Fibroblast of the aortic adventitia (primary cell): ENCODE data around the gene CLASRP. TPM values are rescaled to one million over a fixed set of nuclear protein-coding genes. Genes with fewer than 3 reads are reported as not detected.
"Not testable (repeated sequence)": the region's sequence is repeated elsewhere in the genome, so short reads cannot be mapped to it uniquely, and the experiment has no call there.

Source experiments
- DNase-seq: peaks from one replicate; pipeline ENCODE4 v3.0.0-alpha.2; 2010; ENCODE audit warnings: low read depth
- H3K4me3 ChIP-seq: 2 replicates; pipeline ENCODE4 v1.5.1; 2011; ENCODE audit warnings: low read depth, mild to moderate bottlenecking, control low read depth, low read length, moderate library complexity
- CTCF ChIP-seq: IDR thresholded peaks from 2 replicates; pipeline ENCODE4 v1.5.1; 2011; ENCODE audit warnings: mild to moderate bottlenecking, low read length, control low read depth, inconsistent platforms; ENCODE audit not compliant: insufficient read depth
- total RNA-seq: library from RNA; depleted of rRNA; stranded (reverse); fragments of >200 nt; gene quantifications from 2 replicates; pipeline ENCODE4 v1.2.3, GENCODE V29; 2012; ENCODE audit warnings: low replicate concordance

CLASRP gene
- total RNA-seq, 1 donor = 32.4 TPM

GRCh38 chr19:45101806-45102205 is 63.0 kb downstream of the CLASRP start:
- H3K4me3 ChIP-seq = no peak overlapping the region
- DNase-seq = no peak
- no peak for TF ChIP-seq CTCF

DNA sequence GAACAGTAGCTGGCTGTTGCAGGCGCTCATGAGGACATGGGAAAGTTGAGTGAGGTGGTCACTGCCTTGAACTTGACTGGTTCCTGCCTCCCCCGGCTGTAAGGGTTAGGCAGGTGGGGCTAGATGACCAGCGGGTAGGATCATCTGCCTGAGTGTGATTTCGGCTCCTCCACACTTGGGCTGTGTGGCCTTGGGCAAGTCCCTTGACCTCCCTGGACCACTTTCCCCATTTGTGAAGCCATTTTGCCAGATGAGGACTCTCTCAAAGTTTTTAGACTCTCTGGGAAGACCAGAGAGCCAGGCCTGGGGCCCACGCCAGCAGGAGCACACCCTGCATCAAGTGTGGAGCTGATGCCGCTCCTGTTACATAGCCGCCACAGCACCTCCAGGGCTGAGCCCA is 63.6 kb downstream of the CLASRP start:
- DNase-seq = no peak
- H3K4me3 ChIP-seq = no peak overlapping the region
- TF ChIP-seq CTCF = no peak

DNA sequence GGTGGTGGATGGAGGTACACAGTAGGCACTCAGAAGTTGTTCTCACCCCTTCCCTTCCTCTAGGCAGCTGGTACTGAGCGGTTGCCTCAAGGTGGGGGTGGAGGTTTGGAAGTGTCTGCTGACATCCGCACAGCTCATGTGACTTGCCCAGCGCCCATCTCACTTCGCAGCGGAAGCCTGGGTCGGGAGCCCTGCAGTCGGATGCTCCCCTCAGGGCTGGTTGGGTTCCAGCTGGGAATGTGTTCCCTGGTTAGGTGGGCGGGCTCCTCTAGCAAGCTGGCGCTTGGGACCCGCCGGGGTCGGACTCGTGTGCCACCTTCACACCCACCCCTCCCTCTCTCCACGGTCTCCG is 64.3 kb downstream of the CLASRP start:
- no peak overlapping the region for H3K4me3 ChIP-seq
- no peak for DNase-seq
- no peak for TF ChIP-seq CTCF

GRCh38 chr19:45103508-45104319 is 64.9 kb downstream of the CLASRP start:
- no peak overlapping the region for H3K4me3 ChIP-seq

GRCh38 chr19:45104658-45105349 is 66.0 kb downstream of the CLASRP start:
- no peak for TF ChIP-seq CTCF

More at GRCh38 chr19:45103508-45104319, 64.9 kb downstream of the CLASRP start:
- no peak for DNase-seq
- TF ChIP-seq CTCF = no peak

DNA sequence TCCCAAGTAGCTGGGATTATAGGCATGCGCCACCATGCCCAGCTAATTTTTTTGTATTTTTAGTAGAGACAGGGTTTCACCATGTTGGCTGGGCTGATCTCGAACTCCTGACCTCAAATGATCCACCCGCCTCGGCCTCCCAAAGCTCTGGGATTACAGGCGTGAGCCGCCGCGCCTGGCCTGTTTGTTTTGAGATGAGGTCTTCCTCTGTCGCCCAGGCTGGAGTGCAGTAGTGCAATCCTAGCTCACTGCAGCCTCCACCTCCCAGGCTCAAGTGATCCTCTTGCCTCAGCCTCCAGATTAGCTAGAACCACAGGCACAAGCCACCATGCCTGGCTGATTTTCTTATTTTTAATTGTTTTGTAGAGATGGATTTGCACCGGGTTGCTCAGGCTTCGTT is 67.5 kb downstream of the CLASRP start:
- H3K4me3 ChIP-seq, DNase-seq: not testable (repeated sequence)

More at GRCh38 chr19:45104658-45105349, 66.0 kb downstream of the CLASRP start:
- H3K4me3 ChIP-seq = no peak overlapping the region
- DNase-seq = no peak

- no peak for TF ChIP-seq CTCF
- no peak overlapping the region for H3K4me3 ChIP-seq
- no peak for DNase-seq
These were observed 68.8 kb downstream of the CLASRP start for GRCh38 chr19:45107621-45108150.
